Keratinocyte (primary cell): Measurements from ENCODE around the gene MAP6D1. TPM values are rescaled to one million over a fixed set of nuclear protein-coding genes. Genes with fewer than 3 reads are reported as not detected.

ENCODE experiments used
- DNase-seq: peaks from one replicate; pipeline ENCODE4 v3.0.0-alpha.2; 2011; ENCODE audit warnings: low read depth, missing footprints, low spot score
- FAIRE-seq: peaks from 2 replicates; lab custom pipeline; 2011; peaks lifted over from hg19 to GRCh38; lab: Jason Lieb, UNC
- H2AFZ ChIP-seq: 2 replicates; pipeline ENCODE4 v1.6.0; 2012; ENCODE audit warnings: low read length, control low read depth, inconsistent platforms; ENCODE audit not compliant: control insufficient read depth
- H3K27ac ChIP-seq: 2 replicates; pipeline ENCODE4 v1.5.1; 2011; ENCODE audit warnings: low read length; ENCODE audit not compliant: control insufficient read depth, insufficient read depth
- H3K27me3 ChIP-seq: 3 replicates; pipeline ENCODE4 v1.6.0; 2011; ENCODE audit warnings: low read length; ENCODE audit not compliant: control insufficient read depth, insufficient read depth; ENCODE audit errors: extremely low read depth
- H3K36me3 ChIP-seq, 2 experiments: 2 replicates in 1 of 2; 3 replicates in 1 of 2; pipeline ENCODE4 v1.5.1; 2011; ENCODE audit warnings: low read length in 2 of 2, mild to moderate bottlenecking in 1 of 2; ENCODE audit not compliant: control insufficient read depth in 2 of 2, insufficient read depth in 2 of 2; ENCODE audit errors: extremely low read depth in 1 of 2
- H3K4me1 ChIP-seq: 3 replicates; pipeline ENCODE4 v1.5.1; 2011; ENCODE audit warnings: low read length; ENCODE audit not compliant: control insufficient read depth, insufficient read depth; ENCODE audit errors: extremely low read depth
- H3K4me2 ChIP-seq: 3 replicates; pipeline ENCODE4 v1.6.0; 2011; ENCODE audit warnings: low read depth, low read length; ENCODE audit not compliant: control insufficient read depth, insufficient read depth; ENCODE audit errors: extremely low read depth
- H3K4me3 ChIP-seq, 3 experiments: fragments of 200-600 bp in 1 of 3; sonication (generic) in 1 of 3; 2 replicates in 2 of 3; 3 replicates in 1 of 3; pipeline ENCODE4 v1.5.1; 2011 to 2016; ENCODE audit warnings: low read length in 3 of 3, mild to moderate bottlenecking in 3 of 3, control low read depth in 2 of 3, inconsistent platforms in 1 of 3, low read depth in 1 of 3, mixed read lengths in 1 of 3, mixed run types in 1 of 3, moderate library complexity in 1 of 3; ENCODE audit not compliant: control insufficient read depth in 2 of 3, insufficient read depth in 2 of 3; ENCODE audit errors: extremely low read depth in 1 of 3
- H3K79me2 ChIP-seq: 2 replicates; pipeline ENCODE4 v1.6.0; 2012; ENCODE audit warnings: low read length; ENCODE audit not compliant: control insufficient read depth, insufficient read depth
- H3K9ac ChIP-seq: 3 replicates; pipeline ENCODE4 v1.6.0; 2011; ENCODE audit warnings: low read length; ENCODE audit not compliant: control insufficient read depth, insufficient read depth; ENCODE audit errors: extremely low read depth
- H3K9me1 ChIP-seq: 3 replicates; pipeline ENCODE4 v1.6.0; 2011; ENCODE audit warnings: low read length; ENCODE audit not compliant: control insufficient read depth, insufficient read depth; ENCODE audit errors: extremely low read depth
- H3K9me3 ChIP-seq: 2 replicates; pipeline ENCODE4 v1.5.1; 2012; ENCODE audit warnings: low read depth, low read length; ENCODE audit not compliant: control insufficient read depth
- H4K20me1 ChIP-seq: 3 replicates; pipeline ENCODE4 v1.6.0; 2011; ENCODE audit warnings: low read length; ENCODE audit not compliant: control insufficient read depth, insufficient read depth; ENCODE audit errors: extremely low read depth
- EZH2 ChIP-seq: IDR thresholded peaks from one replicate; pipeline ENCODE4 v1.6.1; 2012; ENCODE audit warnings: inconsistent platforms, mild to moderate bottlenecking, low read length, moderate library complexity
- dilution Hi-C: fragments of 300-500 bp; cut with MboI; formaldehyde crosslinking; loops from one replicate; pipeline ENCODE4 v1.7.0; 2020; ENCODE audit warnings: low sequenced_read_pairs; ENCODE audit not compliant: extremely low pct_ligation_motif_present
- polyA plus RNA-seq, 5 experiments: library from polyadenylated mRNA; depleted of rRNA in 3 of 5; stranded (reverse) in 3 of 5; stranded (forward) in 1 of 5; unstranded in 1 of 5; fragments of >200 nt; gene quantifications; 1 replicate in 1 of 5; 2 replicates in 3 of 5; 3 replicates in 1 of 5; pipeline versions ENCODE4 v1.2.1 to v1.2.3, GENCODE V29; 2011 to 2012; ENCODE audit warnings: missing spikeins in 2 of 5, low read depth in 1 of 5, low replicate concordance in 1 of 5
- TF ChIP-seq, protein P1 (sequence below), 3 experiments: IDR thresholded peaks in 1 of 3; conservative IDR thresholded peaks in 1 of 3; optimal IDR thresholded peaks in 1 of 3; 2 replicates in 2 of 3; 3 replicates in 1 of 3; pipeline versions ENCODE3 to v1.5.1; 2011; ENCODE audit warnings: low read length in 3 of 3, mild to moderate bottlenecking in 3 of 3, moderate library complexity in 2 of 3, control low read depth in 1 of 3, inconsistent platforms in 1 of 3; ENCODE audit not compliant: insufficient read depth in 2 of 3; ENCODE audit errors: extremely low read depth in 1 of 3

The MAP6D1 gene
- polyA plus RNA-seq, 1 donor (not counting 4 experiments of a cell fraction or from before 2014, with no cell fraction given), result 1.4 TPM

DNA sequence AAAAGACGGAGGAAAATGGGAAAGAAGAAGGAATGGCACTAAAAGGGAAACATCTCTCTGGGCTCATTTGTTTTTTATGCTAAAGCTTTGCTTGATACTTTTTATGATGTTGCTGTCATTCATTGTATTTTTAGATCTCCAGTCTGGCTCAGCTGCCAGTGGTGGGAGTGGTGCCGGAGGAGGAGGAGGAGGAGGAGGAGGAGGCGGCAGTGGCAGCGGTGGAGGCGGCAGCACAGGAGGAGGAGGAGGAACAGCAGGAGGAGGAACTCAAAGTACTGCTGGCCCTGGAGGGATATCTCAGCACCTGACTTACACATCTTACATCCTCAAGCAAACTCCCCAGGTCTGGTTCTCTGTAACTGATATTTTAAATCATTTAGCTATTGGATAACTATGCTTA is 49.6 kb downstream of the MAP6D1 start:
- Histone ChIP-seq H3K36me3 (peaks cover 24 to 27% of the 10 kb centered on the region in 2 experiments), H3K27me3 (no peaks in the 10 kb centered on the region), H3K9ac (no peak overlapping the region), H3K9me1 (no peaks in the 10 kb centered on the region), H3K4me1 (no peaks in the 10 kb centered on the region), H3K79me2 (no peaks in the 10 kb centered on the region), H3K27ac (no peak overlapping the region), H3K4me3 (no peak overlapping the region), H4K20me1 (no peaks in the 10 kb centered on the region), H3K4me2 (no peak overlapping the region), H2AFZ (no peak overlapping the region), H3K9me3 (no peaks in the 10 kb centered on the region)
- FAIRE-seq (no peak), DNase-seq (no peak)
- no peak for TF ChIP-seq EZH2
- TF ChIP-seq, protein P1, sequence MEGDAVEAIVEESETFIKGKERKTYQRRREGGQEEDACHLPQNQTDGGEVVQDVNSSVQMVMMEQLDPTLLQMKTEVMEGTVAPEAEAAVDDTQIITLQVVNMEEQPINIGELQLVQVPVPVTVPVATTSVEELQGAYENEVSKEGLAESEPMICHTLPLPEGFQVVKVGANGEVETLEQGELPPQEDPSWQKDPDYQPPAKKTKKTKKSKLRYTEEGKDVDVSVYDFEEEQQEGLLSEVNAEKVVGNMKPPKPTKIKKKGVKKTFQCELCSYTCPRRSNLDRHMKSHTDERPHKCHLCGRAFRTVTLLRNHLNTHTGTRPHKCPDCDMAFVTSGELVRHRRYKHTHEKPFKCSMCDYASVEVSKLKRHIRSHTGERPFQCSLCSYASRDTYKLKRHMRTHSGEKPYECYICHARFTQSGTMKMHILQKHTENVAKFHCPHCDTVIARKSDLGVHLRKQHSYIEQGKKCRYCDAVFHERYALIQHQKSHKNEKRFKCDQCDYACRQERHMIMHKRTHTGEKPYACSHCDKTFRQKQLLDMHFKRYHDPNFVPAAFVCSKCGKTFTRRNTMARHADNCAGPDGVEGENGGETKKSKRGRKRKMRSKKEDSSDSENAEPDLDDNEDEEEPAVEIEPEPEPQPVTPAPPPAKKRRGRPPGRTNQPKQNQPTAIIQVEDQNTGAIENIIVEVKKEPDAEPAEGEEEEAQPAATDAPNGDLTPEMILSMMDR (optimal IDR thresholded peaks at IDR 0.05 in 1 of 3, IDR thresholded peaks at IDR 0.05 in 1 of 3, conservative IDR thresholded peaks at IDR 0.05 in 1 of 3; ENCODE audit: extremely low read depth in 1 of 3, insufficient read depth in 2 of 3, low read length in 3 of 3), result no peak
- dilution Hi-C loops, result no loop called here

DNA sequence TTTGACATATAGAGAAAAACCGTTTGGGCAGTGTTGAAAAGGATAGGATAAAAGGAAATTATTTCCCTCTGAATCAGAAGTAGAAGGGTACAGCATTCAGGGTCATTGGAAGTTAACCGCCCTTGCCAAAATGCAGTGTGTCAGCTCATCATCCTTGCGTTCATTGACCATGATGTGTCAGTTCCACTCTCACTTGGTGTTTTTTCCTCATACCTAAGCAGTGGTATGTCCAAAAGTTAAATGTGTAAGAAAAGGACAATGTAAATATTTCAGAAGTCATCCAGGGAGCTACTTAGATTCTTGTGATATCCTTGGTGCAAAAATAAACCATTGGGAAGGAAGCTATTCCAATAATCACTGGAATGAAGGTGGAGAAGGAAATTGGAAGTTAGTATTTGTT is 50.7 kb downstream of the MAP6D1 start:
- Histone ChIP-seq H4K20me1 (no peaks in the 10 kb centered on the region), H3K9me3 (no peaks in the 10 kb centered on the region), H2AFZ (no peak overlapping the region), H3K4me1 (no peaks in the 10 kb centered on the region), H3K4me3 (no peak overlapping the region), H3K27me3 (no peaks in the 10 kb centered on the region), H3K36me3 (peaks cover 19 to 24% of the 10 kb centered on the region in 2 experiments), H3K9ac (no peak overlapping the region), H3K79me2 (no peaks in the 10 kb centered on the region), H3K9me1 (no peaks in the 10 kb centered on the region), H3K27ac (no peak overlapping the region), H3K4me2 (no peak overlapping the region)
- dilution Hi-C loops, result no loop called here
- FAIRE-seq (no peak), DNase-seq (no peak)
- TF ChIP-seq, protein P1 (optimal IDR thresholded peaks at IDR 0.05 in 1 of 3, IDR thresholded peaks at IDR 0.05 in 1 of 3, conservative IDR thresholded peaks at IDR 0.05 in 1 of 3; ENCODE audit: extremely low read depth in 1 of 3, insufficient read depth in 2 of 3, low read length in 3 of 3), result no peak
- no peak for TF ChIP-seq EZH2
